HG02623 (cell line): ENCODE data around the gene STARD13.

Source experiments
- ATAC-seq: cut with Tn5 transposase; IDR thresholded peaks from one replicate; pipeline ENCODE4 v1.9.1; 2021; ENCODE audit warnings: moderate library complexity; ENCODE audit not compliant: unreplicated experiment

STARD13 gene

DNA sequence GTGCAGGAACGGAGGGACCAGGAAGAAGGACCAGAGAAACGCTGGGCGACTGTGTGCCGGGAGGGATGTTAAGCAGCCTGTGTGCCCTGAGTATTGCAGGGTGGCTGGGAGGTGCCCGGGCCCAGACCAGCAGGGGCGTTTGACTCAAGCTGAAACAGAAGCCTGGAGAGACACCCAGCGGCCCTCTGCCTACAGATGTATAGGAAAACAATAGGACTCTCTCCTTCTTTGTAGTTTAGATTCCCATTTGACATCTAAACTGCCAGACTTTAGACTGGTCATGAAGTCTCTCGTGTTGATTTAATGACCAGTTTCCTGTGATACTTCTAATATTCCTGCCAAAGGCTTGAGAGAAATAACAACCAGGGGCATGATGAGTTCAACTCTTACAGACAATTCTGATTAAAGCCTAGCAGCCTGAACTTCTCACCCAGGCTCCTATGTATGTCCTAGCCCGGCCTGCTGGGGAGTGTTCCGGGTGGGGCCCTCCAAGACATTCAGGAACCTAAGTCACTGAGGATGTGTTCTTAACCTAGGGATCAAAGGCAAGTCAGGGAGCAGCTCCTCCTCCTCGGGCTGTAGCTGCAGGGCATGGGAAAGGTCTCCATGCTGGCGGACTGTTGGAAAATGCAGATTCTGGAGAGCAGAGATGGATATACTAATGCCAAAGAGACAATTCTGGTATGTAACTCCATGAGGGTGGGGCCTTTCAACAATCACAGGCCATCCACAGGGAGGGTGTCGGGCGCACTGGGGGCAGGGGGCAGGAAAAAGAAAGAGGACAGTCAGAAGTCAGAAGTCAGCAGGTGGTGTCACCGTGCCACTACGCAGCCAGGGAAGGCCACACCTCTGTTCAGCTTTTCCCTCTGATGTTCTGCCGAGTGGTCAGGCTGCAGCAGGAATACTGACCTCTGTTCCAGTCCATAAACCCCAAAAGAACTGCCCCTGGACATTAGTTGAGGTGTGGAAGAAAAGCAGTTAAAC is 131.8 kb downstream of the STARD13 start:
- ATAC-seq: no peak

GRCh38 chr13:33152389-33152788 is 133.2 kb downstream of the STARD13 start:
- no peak for ATAC-seq

GRCh38 chr13:33150662-33151061 is 134.9 kb downstream of the STARD13 start:
- no peak for ATAC-seq

DNA sequence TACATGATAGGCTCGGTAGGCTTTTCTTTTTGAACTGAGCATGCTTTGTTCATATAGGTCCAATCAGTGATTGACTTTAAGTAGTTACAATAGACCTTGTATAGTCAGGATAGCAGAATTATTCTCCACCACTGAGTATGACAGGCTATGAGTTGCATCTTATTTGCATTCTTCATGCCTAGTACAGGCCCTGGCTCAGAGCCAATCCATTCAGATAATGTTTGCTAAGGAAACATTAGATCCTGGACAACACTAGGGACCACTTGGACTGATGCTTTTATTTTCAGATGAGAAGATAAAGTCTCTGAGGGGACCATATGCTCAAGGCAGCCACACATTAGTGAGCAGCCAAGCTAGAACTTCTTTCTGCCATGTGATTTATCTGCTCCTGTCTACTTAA is 135.4 kb downstream of the STARD13 start:
- ATAC-seq: no peak

GRCh38 chr13:33147832-33148231 is 137.7 kb downstream of the STARD13 start:
- ATAC-seq: no peak

GRCh38 chr13:33146843-33147611 is 138.5 kb downstream of the STARD13 start:
- peak; percentile 85 for ATAC-seq

GRCh38 chr13:33145667-33146066 is 139.9 kb downstream of the STARD13 start:
- ATAC-seq: no peak

DNA sequence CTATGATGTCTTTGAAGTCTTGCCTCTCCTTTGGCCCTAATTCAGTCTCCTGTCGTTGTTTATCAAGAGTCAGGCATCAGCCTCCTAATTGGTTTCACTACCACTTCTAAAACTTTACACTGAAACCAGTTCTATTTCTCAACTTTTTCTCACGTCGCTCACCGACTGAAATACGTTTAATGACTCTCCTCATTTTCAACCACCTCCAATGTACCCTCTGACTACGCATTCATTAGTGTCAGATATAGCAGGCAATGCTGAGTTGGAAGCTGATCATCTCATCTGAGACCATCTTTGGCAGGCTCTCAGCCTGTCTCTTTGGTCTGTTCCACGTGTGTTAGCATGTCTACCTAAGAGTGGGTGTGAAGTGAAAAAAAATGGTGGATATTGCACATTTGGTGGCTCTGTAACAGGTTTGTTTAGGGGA is 141.2 kb downstream of the STARD13 start:
- ATAC-seq: no peak

GRCh38 chr13:33139780-33140535 is 145.6 kb downstream of the STARD13 start:
- no peak for ATAC-seq

DNA sequence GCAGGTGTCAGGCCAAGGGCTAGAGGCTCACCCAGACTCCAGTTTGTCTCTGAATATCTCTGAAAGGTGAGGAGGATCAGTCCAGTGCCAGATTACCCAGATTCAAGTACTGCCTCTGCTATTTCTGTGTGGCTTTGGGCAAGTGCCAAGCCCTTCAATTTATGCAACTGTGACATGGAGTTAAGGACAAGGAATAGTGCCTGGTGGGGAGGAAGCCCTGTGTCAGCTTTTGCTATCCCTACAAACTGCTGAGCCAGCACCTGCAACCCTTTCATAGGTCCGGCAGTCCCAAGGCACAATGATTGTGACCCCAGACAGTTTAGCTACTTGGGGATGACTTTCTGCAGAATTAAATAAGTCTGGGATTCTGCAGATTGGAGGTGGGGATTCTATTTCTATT is 146.4 kb downstream of the STARD13 start:
- no peak for ATAC-seq

DNA sequence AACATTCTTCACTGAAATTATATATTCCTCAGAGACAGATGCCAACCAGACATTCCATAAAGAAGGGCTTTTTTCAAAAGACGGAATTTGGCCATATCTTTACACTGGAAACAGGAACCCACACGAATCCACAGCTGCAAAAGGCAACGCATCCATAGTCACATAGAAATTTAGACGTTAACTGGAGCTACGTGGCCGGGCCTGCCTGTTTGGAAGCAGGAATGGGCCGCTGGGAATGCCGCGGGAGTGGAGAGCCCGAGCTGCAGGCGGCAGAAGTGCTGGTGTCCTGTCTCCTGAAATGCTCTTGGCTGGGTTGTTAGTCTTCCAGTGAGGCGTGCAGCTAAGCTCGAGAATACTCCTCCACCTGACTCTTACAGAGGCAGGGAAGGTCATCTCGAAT is 147.1 kb downstream of the STARD13 start:
- no peak for ATAC-seq

GRCh38 chr13:33137721-33138120 is 147.8 kb downstream of the STARD13 start:
- ATAC-seq: no peak

DNA sequence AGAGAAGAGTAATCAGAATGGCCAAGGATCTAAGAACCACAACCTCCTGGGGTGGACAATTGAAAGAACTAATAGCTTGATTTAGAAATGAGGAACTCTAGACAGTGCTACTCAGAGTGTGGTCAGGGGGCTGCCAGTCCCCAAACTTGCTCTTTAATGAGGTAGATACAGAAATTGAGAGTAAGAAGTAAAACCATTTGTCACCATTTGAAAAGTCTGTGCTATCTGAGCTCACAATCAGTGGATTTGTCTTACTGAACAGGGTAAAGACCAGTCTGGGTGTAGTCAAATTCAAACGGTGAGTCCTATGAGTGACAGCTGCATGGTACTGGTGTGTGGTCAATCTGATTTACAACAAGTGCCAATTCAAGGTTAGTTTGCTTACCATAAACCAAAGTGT is 150.5 kb downstream of the STARD13 start:
- no peak for ATAC-seq

DNA sequence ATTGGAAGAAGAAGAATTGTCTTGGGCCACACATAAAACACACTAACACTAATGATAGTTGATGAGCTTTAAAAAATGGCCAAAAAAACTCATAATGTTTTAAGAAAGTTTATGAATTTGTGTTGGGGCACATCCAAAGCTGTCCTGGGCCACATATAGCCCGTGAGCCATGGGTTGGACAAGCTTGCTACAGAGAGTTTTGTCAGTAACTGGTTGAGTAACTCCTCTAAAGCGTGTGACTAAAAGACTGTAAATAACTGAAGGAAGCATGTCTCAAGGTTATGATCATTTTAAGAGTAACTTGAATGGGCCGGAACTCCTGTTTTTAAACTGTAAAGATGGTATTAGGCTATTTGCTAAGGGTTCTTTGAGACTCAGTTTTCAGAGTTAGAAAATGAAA is 151.3 kb downstream of the STARD13 start:
- no peak for ATAC-seq

DNA sequence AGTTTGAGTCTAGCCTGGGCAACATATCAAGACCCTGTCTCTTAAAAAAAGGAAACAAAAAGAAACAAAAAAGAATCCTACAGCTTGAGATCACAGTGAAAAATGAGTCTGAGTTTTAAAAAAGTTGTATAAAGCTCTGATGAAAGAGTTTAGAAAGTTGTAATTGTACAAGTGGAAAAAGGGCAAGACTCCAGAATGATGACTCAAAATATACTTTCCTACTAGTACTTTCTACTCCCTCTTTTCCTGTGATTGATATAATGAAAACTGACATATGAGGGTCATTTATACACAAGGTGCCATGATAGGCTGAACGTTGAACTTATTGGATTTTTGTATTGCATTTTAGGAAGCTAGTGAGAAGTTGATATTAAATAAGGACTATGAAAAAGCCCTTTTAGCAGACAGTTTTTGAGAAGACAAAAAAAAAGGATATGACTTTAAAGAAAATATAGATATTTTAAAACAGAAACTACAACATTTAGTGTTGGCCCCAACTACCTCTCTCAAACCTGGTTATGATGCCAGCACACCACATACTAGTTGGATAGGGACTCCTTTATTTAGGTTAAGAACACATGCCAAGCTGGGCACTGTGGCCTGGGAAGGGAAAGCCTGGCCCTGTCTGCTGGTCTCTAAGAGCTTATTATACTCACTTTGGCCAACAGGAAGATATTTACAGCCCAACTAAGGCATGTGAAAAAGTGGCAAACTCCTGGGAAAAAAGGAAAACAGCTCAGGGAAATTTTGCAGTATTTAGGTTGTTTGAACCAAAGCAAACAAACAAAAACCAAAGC is 152.7 kb downstream of the STARD13 start:
- no peak for ATAC-seq

- no peak for ATAC-seq
Measured at GRCh38 chr13:33129886-33130285, 155.7 kb downstream of the STARD13 start.

- ATAC-seq: no peak
Measured at GRCh38 chr13:33129094-33129832, 156.3 kb downstream of the STARD13 start.

- no peak for ATAC-seq
Measured at GRCh38 chr13:33128134-33128533, 157.4 kb downstream of the STARD13 start.

DNA sequence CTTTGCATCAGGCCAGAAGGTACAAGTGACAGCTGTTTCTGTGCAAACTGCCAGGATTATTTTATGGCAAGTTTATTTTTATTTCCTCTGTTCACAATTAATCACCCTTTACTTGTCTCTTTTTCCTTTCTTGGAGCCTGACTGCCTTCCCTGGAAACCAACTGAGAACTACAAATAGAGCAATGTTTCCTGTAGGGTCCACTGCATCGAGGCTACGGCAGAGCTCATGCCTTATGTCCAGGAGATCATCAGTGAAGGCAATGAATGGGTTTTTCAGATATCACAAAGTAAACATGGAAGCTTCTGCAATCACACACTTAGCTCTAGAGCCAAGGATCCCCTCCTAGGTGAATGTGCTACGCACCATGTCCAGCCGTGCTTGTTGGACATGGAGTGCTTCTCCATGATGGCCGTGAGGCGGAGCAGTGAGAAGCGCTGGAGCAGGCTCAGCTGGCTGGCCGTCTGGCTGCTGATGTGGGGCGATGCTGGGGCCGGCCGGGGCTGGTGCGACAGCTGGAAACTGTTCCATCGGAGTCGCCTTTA is 158.5 kb downstream of the STARD13 start:
- no peak for ATAC-seq
